ENCODE data around the gene OR2L8. TPM values are rescaled to one million over a fixed set of nuclear protein-coding genes. Genes with fewer than 3 reads are reported as not detected.

OR2L8 gene, protein sequence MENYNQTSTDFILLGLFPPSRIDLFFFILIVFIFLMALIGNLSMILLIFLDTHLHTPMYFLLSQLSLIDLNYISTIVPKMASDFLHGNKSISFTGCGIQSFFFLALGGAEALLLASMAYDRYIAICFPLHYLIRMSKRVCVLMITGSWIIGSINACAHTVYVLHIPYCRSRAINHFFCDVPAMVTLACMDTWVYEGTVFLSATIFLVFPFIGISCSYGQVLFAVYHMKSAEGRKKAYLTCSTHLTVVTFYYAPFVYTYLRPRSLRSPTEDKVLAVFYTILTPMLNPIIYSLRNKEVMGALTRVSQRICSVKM
- total RNA-seq = 9.2 TPM

DNA sequence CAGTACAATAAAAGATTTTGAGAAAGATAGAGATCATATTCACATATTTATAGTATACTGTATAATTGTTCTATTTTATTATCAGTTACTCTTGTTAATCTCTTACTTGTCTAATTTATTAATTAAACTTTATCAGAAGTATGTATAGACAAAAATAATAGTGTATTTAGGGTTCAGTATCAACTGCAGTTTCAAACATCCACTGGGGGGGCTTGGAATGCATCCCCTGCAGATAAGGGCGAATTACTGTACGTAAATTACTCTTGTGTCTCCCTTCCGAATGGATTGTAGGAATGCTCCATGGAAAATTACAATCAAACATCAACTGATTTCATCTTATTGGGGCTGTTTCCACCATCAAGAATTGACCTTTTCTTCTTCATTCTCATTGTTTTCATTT lies at the start of gene OR2L8:
OR2L8 (plus strand) TSS at position 301 of the 400 bp plus-strand sequence; CDS start at position 301, 0 bp downstream.
- no peak for DNase-seq (ENCODE audit: low read depth in 2 of 3, low spot score in 2 of 3)

- DNase-seq (ENCODE audit: low read depth in 2 of 3, low spot score in 2 of 3) = no peak
These were observed 44.5 kb upstream of the OR2L8 start for GRCh38 chr1:247904122-247904521.

DNA sequence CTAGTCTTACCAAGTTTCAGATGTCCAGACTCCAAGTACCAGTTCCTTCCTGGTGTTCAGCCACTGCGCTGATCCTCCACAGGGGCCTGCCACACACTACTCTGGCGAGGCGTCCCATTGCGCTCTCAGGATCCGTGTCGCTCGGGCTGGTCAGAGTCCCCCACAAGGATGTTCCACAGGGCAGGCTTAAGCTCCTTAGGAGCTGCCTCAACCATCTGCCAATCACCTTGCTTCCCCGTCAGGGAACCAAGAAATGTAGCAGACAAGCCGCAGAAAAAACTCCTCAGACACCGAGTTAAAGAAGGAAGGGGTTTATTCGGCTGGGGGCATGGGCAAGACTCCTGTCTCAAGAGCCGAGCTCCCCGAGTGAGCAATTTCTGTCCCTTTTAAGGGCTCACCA lies 43.5 kb upstream of the OR2L8 start:
- DNase-seq (ENCODE audit: low read depth in 2 of 3, low spot score in 2 of 3) = no peak

- DNase-seq (ENCODE audit: low read depth in 2 of 3, low spot score in 2 of 3) = peak in 2 of 3 donors; percentile 23 to 46
These were observed 42.7 kb upstream of the OR2L8 start for GRCh38 chr1:247905910-247906503.

GRCh38 chr1:247906504-247907047 lies 42.1 kb upstream of the OR2L8 start:
- peak in 2 of 3 donors; percentile 92 to 97 for DNase-seq (ENCODE audit: low read depth in 2 of 3, low spot score in 2 of 3)

DNA sequence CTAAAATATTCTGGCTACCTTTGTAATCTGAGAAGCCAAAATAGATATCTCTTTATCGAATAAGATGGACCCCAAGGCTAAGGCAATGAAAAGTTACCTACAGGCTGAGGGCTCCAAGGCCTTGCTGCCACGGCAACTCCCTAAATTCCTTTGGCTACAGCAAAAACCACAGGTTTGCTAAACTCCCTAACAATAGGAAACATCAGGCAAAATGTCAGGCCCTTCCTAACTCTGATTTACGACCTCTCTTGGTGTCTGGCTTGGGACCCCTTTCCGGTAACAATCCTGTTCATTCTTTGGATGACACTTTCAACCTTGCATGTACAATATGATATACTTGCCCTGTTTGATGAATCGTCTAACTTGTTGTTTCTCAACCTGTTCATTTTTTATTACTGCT lies 39.9 kb upstream of the OR2L8 start:
- peak in 2 of 3 donors; percentile 51 to 75 for DNase-seq (ENCODE audit: low read depth in 2 of 3, low spot score in 2 of 3)

DNA sequence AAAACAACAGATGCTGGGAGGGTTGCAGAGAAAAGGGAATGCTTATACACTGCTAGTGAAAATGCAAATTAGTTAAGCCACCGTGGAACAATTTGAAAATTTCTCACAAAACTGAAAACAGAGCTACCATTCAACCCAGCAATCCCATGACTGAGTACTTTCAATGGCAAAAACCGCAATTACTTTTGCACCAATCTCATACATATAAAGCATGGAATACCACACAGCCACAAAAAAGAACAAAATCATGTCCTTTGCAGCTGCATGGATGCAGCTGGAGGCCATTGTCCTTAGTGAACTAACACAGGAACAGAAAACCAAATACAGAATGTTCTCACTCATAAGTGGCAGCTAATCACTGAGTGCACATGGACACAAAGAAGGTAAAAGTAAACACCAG lies 34.9 kb upstream of the OR2L8 start:
- no peak for DNase-seq (ENCODE audit: low read depth in 2 of 3, low spot score in 2 of 3)

GRCh38 chr1:247914941-247915662 lies 33.6 kb upstream of the OR2L8 start:
- peak in 1 of 3 donors; percentile 9 for DNase-seq (ENCODE audit: low read depth in 2 of 3, low spot score in 2 of 3)

- no peak for DNase-seq (ENCODE audit: low read depth in 2 of 3, low spot score in 2 of 3)
These were observed 28.7 kb upstream of the OR2L8 start, which contains the start of gene OR2T8 for GRCh38 chr1:247919952-247920351. Gene OR2T8 (plus strand): TSS chr1:247920252. CDS start chr1:247921018, 766 bp downstream.

DNA sequence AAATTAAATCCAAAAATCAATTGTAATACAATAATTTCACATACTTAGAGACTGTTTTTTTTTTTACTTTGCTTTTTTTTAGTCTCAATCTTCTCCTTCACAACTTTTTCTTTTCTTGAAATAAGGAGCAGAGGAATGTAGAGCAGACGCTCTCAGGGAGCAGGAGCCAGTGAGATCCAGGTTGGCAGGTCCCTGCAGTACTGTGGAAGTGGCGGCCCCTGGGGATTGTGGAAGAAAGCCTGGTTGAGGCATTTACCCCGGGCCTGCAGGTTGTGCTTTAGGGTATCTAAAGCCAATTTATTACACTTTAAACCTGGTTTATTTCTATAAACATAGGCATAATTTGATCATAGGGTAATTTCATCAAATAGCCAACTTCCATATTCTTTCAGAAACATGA lies 24.7 kb upstream of the OR2L8 start:
- no peak for DNase-seq (ENCODE audit: low read depth in 2 of 3, low spot score in 2 of 3)

DNA sequence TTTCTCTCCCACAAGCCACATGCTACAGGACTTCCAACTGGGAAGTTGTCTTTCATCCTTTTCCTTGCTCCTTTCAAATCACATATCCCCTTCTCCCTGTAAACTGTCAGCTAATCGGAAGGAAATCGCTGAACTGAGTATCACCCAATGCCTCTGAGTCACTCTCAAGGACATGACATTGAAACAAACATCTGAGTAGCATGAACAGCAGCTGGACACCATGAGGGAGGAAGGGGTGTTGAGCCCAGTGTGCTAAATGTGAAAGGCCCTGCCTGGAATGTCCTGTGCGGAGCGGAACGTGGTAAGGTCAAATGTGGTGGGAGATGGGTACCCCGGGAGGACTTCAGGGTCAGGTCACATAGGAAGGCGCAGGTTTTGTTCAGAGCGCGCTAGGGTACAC lies 23.8 kb upstream of the OR2L8 start, which contains the start of gene OR2AJ1:
OR2AJ1 (plus strand) TSS at position 22 of the 400 bp plus-strand sequence. CDS start 8,880 bp downstream, outside the sequence.
- no peak for DNase-seq (ENCODE audit: low read depth in 2 of 3, low spot score in 2 of 3)

GRCh38 chr1:247933989-247934388 lies 14.7 kb upstream of the OR2L8 start:
- DNase-seq (ENCODE audit: low read depth in 2 of 3, low spot score in 2 of 3) = no peak

- no peak for DNase-seq (ENCODE audit: low read depth in 2 of 3, low spot score in 2 of 3)
These were observed 12.9 kb upstream of the OR2L8 start for GRCh38 chr1:247935781-247936180.

- no peak for DNase-seq (ENCODE audit: low read depth in 2 of 3, low spot score in 2 of 3)
These were observed 12.2 kb upstream of the OR2L8 start for GRCh38 chr1:247936415-247936814.

- DNase-seq (ENCODE audit: low read depth in 2 of 3, low spot score in 2 of 3) = peak; percentile 68 to 96 (median 95)
These were observed 11.5 kb upstream of the OR2L8 start for GRCh38 chr1:247936965-247937734.

DNA sequence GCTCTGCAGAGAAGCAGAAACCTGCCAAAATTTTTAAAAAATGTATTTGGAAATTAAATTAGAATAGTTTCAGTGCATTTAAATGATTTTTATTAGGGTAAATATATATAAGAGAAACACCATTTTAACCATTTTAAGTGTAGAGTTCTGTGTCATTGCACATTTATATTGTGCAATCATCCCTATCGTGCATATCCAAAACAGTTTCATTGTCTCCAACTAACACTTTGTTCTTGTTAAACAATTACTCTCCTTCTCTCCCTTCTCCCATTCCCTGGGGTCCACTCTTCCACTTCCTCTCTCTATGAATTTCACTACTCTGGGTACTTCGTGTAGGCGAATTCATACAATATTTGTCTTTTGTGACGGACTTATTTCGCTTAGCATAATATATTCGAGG lies 6.0 kb upstream of the OR2L8 start:
- DNase-seq (ENCODE audit: low read depth in 2 of 3, low spot score in 2 of 3) = no peak

DNA sequence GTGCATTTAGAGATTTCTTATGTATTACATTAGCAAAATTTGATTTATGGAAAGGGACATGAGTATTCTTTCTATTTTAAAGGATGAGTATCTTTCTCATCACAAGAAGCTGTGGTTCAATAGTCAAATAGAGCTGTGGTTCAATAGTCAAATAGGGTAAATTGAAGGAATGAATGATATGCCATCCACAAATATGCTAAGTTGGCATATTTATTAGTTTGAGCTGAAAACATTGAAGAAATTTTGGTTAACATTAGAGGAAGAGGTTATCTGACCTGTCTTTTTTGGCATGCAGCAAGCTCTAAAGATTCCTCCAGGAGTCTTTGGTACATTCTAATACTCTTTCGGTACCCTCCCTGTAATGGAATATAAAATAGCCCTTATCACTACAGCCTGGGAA lies 4.8 kb downstream of the OR2L8 start:
- DNase-seq (ENCODE audit: low read depth in 2 of 3, low spot score in 2 of 3) = no peak

- DNase-seq (ENCODE audit: low read depth in 2 of 3, low spot score in 2 of 3) = peak in 1 of 3 donors; percentile 60
These were observed 13.1 kb downstream of the OR2L8 start for GRCh38 chr1:247961791-247962190.

DNA sequence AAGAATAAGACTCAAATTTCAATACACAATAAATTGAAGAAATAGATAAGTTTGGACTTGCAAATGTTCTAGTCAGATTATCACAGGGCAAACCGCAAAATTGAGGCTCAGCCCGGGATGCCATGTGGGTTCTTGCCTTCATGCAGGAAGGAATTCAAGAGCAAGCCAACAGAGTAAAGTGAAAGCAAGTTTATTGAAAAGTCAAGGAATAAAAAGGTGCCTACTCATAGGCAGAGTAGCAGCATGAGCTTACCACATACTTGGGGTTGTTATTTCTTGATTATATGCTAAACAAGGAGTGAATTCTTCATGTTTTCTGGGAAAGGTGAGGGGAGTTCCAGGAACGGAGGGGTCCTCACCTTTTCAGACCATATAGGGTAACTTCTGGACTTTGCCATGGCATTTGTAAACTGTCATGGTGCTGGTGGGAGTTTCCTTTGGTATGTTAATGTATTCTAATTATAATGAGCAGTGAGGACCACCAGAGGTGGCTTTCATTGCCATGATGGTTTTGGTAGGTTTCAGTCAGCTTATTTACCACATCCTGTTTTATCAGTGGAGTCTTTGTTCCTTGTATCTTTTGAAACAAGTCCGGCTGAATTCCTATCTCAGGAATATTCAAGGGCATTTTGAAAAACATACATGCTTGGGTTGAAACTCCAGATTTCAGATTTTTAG lies 14.4 kb downstream of the OR2L8 start:
- peak in 2 of 3 donors; percentile 41 to 56 for DNase-seq (ENCODE audit: low read depth in 2 of 3, low spot score in 2 of 3)

GRCh38 chr1:247964933-247965332 lies 16.3 kb downstream of the OR2L8 start, which contains the start of gene OR2AK2:
Gene OR2AK2 (plus strand): TSS chr1:247965233. CDS start chr1:247965377, 144 bp downstream.
- DNase-seq (ENCODE audit: low read depth in 2 of 3, low spot score in 2 of 3) = no peak

Measured in hematopoietic multipotent progenitor cell (in vitro differentiated cells).